CD4-positive, alpha-beta memory T cell (primary cell): ENCODE data around the gene CCDC73. TPM values are rescaled to one million over a fixed set of nuclear protein-coding genes. Genes with fewer than 3 reads are reported as not detected.

Experiments
- CTCF ChIA-PET: fragments of 350-600 bp; sonication (Branson Sonifier 250); formaldehyde crosslinking; loops from one replicate; lab custom pipeline; 2021; ENCODE audit warnings: inconsistent platforms; ENCODE audit not compliant: partially characterized antibody; lab: Charles Lee
- POLR2A ChIA-PET: fragments of 350-600 bp; sonication (Branson Sonifier 250); formaldehyde crosslinking; loops from one replicate; lab custom pipeline; 2021; ENCODE audit not compliant: partially characterized antibody; lab: Charles Lee
- DNase-seq, 5 donors: peaks; one replicate each; pipeline versions ENCODE4 v3.0.0 to v3.0.0-alpha.2; 2020 to 2022; ENCODE audit warnings: mixed read lengths in 1 of 5
- H3K27ac ChIP-seq: one replicate; pipeline ENCODE4 v1.7.0; 2013; ENCODE audit warnings: low read depth, low read length
- H3K27me3 ChIP-seq: 2 replicates; pipeline ENCODE4 v1.7.0; 2013; ENCODE audit warnings: mild to moderate bottlenecking, low read length, moderate library complexity; ENCODE audit not compliant: insufficient read depth
- H3K36me3 ChIP-seq: 2 replicates; pipeline ENCODE4 v1.7.0; 2013; ENCODE audit warnings: mild to moderate bottlenecking, low read length, moderate library complexity; ENCODE audit not compliant: insufficient read depth
- H3K4me1 ChIP-seq: 2 replicates; pipeline ENCODE4 v1.7.0; 2013; ENCODE audit warnings: mild to moderate bottlenecking, low read length, moderate library complexity; ENCODE audit not compliant: insufficient read depth
- H3K4me3 ChIP-seq, 2 donors: one replicate each; pipeline ENCODE4 v1.7.0; 2013; ENCODE audit warnings: low read length in 2 of 2, mild to moderate bottlenecking in 1 of 2
- H3K9me3 ChIP-seq, 2 donors: one replicate each; pipeline ENCODE4 v1.7.0; 2013; ENCODE audit warnings: low read length in 2 of 2, control low read depth in 1 of 2; ENCODE audit not compliant: control insufficient read depth in 1 of 2
- H3K27ac Mint-ChIP-seq, 7 donors: one replicate each; pipeline ENCODE4 v1.8.0; 2020 to 2021; ENCODE audit warnings: mixed read lengths in 7 of 7, mild to moderate bottlenecking in 6 of 7, inconsistent platforms in 3 of 7, moderate library complexity in 3 of 7
- H3K27me3 Mint-ChIP-seq, 2 donors: one replicate each; pipeline ENCODE4 v1.8.0; 2020 to 2021; ENCODE audit warnings: mixed read lengths in 2 of 2
- H3K36me3 Mint-ChIP-seq, 2 donors: one replicate each; pipeline ENCODE4 v1.8.0; 2020 to 2021; ENCODE audit warnings: mixed read lengths in 2 of 2, inconsistent platforms in 1 of 2, mild to moderate bottlenecking in 1 of 2
- H3K4me1 Mint-ChIP-seq, 4 donors: one replicate each; pipeline ENCODE4 v1.8.0; 2020 to 2021; ENCODE audit warnings: mixed read lengths in 4 of 4, mild to moderate bottlenecking in 1 of 4
- H3K4me3 Mint-ChIP-seq, 8 donors: one replicate each; pipeline ENCODE4 v1.8.0; 2020 to 2021; ENCODE audit warnings: mixed read lengths in 8 of 8, mild to moderate bottlenecking in 7 of 8, moderate library complexity in 6 of 8, inconsistent platforms in 3 of 8
- H3K9me3 Mint-ChIP-seq, 8 donors: one replicate each; pipeline ENCODE4 v1.8.0; 2020 to 2021; ENCODE audit warnings: mixed read lengths in 8 of 8, mild to moderate bottlenecking in 5 of 8, inconsistent platforms in 3 of 8, moderate library complexity in 1 of 8
- intact Hi-C: fragments of 100-400 bp; cut with micrococcal nuclease; formaldehyde crosslinking; loops from one replicate; pipeline ENCODE4 v1.15.1; 2023
- polyA plus RNA-seq, 2 donors: library from polyadenylated mRNA; unstranded; fragments of 300-500 nt; fragmentation: Illumina TruSeq; gene quantifications; one replicate each; pipeline ENCODE4 v1.2.3, GENCODE V29; 2021
- total RNA-seq, 2 experiments: library from RNA; stranded (reverse); gene quantifications; one replicate each; pipeline ENCODE4 v1.2.3, GENCODE V29; 2021

Gene CCDC73
- total and polyA plus RNA-seq, 4 experiments from 2014 or later = not detected

DNA sequence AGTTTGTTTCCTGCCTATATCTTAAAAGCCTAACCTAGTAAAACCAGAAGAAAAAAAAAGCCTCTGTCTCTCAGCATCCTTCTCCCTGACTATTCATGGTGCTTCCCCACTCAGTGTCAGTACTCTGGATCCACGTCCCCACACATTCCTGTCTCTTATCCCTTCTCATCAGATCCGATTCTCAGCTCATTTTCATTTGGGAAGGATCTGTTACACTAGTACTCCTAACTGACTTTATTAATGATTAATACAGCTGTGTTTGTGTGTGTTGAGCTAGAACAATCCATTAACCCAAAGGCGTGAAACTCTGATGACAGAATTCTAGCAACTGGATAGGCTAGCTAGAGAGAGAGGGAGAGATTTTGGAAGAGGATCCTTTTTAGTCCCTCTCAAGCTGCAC is 36.8 kb upstream of the CCDC73 start:
- Histone ChIP-seq H3K27ac (no peak overlapping the region), H3K4me1 (peaks cover 11% of the 10 kb centered on the region), H3K9me3 (no peaks in the 10 kb centered on the region), H3K4me3 (no peak overlapping the region), H3K36me3 (no peaks in the 10 kb centered on the region), H3K27me3 (no peaks in the 10 kb centered on the region)
- ChIA-PET POLR2A (no interaction called here), CTCF (interaction anchor here (1.2 kb wide), 1 partner anchor 38 kb away, joined by 3 read pairs; no protein-coding TSS in a partner anchor)
- no peak overlapping the region for H3K27ac Mint-ChIP-seq
- H3K27me3 Mint-ChIP-seq = peaks cover 18 to 25% of the 10 kb centered on the region in 2 donors
- intact Hi-C loops = no loop called here
- DNase-seq = no peak
- H3K36me3 Mint-ChIP-seq = no peaks in the 10 kb centered on the region
- no peaks in the 10 kb centered on the region for H3K9me3 Mint-ChIP-seq
- H3K4me3 Mint-ChIP-seq = peak overlapping the region in 4 of 8 donors; percentile 17 to 66 (median 32)
- peaks cover 4 to 18% (median 13%) of the 10 kb centered on the region in 4 donors for H3K4me1 Mint-ChIP-seq

DNA sequence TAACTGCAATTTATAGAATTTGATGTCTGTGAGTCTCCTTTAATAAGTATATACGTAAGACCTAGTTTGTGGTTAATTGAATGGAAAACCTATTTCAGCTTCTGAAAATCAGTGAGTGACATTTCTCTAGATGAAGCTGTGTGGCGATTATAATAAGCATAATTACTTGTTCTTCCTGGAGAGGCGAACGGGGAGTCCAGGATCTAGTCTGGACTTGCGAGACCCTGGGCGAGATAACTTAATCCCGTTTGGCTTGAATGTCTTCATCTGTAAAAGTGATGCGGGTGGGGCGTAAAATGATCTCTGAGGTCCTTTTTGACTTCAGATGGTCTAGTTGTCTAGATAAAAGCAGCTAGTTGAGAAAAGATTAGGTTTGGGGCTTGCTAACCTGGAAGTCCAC is 36.3 kb upstream of the CCDC73 start:
- ChIA-PET POLR2A (no interaction called here), CTCF (interaction anchor here (1.2 kb wide), 1 partner anchor 38 kb away, joined by 3 read pairs; no protein-coding TSS in a partner anchor)
- Mint-ChIP-seq H3K36me3 (no peaks in the 10 kb centered on the region), H3K27ac (no peak overlapping the region), H3K27me3 (peaks cover 18 to 25% of the 10 kb centered on the region in 2 donors), H3K4me3 (peak overlapping the region in 7 of 8 donors; percentile 36 to 74 (median 58)), H3K9me3 (no peaks in the 10 kb centered on the region), H3K4me1 (peaks cover 4 to 18% (median 13%) of the 10 kb centered on the region in 4 donors)
- no peak overlapping the region for H3K27ac ChIP-seq
- H3K27me3 ChIP-seq = no peaks in the 10 kb centered on the region
- H3K4me3 ChIP-seq = no peak overlapping the region
- H3K4me1 ChIP-seq = peaks cover 11% of the 10 kb centered on the region
- no peak for DNase-seq
- H3K36me3 ChIP-seq = no peaks in the 10 kb centered on the region
- H3K9me3 ChIP-seq = no peaks in the 10 kb centered on the region
- intact Hi-C loops = no loop called here

DNA sequence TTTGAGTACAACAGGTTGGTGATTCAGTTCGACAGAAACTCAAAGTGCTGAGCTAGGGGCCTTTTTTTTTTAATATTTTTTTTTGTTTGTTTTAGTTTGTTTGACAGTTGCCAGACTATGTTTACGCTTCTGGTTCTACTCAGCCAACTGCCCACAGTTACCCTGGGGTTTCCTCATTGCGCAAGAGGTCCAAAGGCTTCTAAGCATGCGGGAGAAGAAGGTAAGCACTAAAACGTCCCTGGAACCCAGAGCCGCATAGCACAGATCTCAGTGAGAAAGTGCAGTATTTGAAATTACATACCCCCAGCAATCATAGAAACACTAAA is 35.9 kb upstream of the CCDC73 start:
- intact Hi-C loops = no loop called here
- ChIA-PET POLR2A (no interaction called here), CTCF (interaction anchor here (1.2 kb wide), 1 partner anchor 37 kb away, joined by 3 read pairs; no protein-coding TSS in a partner anchor)
- H3K9me3 Mint-ChIP-seq = no peaks in the 10 kb centered on the region
- no peak overlapping the region for H3K27ac ChIP-seq
- no peak overlapping the region for H3K27ac Mint-ChIP-seq
- H3K9me3 ChIP-seq = no peaks in the 10 kb centered on the region
- no peak for DNase-seq
- no peaks in the 10 kb centered on the region for H3K36me3 Mint-ChIP-seq
- H3K4me1 Mint-ChIP-seq = peaks cover 4 to 18% (median 13%) of the 10 kb centered on the region in 4 donors
- peak overlapping the region; percentile 6 to 74 (median 61) for H3K4me3 Mint-ChIP-seq
- peaks cover 11% of the 10 kb centered on the region for H3K4me1 ChIP-seq
- no peaks in the 10 kb centered on the region for H3K36me3 ChIP-seq
- peaks cover 17 to 25% of the 10 kb centered on the region in 2 donors for H3K27me3 Mint-ChIP-seq
- H3K27me3 ChIP-seq = no peaks in the 10 kb centered on the region
- H3K4me3 ChIP-seq = no peak overlapping the region

DNA sequence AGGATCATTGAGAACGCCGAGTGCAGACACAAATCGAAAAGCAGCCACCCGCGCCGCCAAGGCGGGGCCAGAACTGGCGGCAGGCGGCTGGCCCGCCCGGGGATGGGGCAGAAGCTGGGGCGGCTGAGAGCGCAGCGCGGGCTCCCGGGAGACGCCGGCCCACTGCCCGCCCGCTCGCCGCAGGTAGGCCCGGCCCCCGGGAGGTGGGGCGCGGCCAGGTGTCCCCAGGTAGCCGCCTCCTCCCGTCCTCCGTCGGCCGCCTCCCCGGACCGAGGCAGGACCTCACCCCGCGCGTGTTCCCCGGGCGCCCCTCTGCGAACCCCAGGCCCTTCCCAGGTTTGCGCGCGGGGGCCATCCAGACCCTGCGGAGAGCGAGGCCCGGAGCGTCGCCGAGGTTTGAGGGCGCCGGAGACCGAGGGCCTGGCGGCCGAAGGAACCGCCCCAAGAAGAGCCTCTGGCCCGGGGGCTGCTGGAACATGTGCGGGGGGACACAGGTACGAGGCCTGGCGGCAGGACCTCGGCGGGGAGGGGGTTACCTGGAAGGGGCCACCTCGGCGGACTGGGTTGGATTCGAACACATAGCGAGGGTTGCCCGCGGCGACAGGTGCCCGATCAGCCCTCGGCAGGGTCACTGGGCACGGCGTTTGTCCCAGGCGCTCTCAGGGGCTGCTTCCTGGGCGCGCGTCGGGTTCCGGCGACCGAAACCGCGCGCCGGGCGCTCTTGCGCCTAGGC is 35.4 kb upstream of the CCDC73 start, which contains the start of gene PRRG4:
PRRG4 (plus strand) TSS at position 248 of the 733 bp plus-strand sequence. CDS start 603 bp downstream, outside the sequence.
- POLR2A ChIA-PET = no interaction called here
- no peak within 1 kb of the TSS for H3K27ac ChIP-seq

DNA sequence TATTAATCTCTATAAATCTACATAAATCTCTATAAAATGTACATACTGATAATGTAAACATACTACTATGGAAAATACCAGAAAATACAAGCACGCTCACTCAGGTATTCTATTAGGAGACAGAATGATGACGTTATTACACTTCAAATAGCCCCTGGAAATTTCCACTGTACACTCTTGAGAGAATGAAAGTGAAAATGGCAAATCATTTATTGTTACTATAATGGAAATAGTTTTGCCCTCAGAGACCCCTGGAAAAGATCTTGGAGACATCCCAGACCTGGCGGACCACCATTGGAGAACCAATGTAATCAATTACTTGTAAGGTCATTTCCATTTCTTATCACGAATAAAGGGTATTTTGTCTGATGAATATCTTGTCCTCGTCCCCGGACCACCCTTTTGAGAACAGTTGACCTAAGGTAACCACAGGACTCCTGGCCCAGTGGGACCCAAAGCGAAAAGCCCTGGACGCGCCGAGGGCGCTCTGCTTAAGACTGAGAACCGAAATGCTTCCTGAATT is 34.8 kb upstream of the CCDC73 start:
- Mint-ChIP-seq H3K4me1 (peaks cover 4 to 18% (median 13%) of the 10 kb centered on the region in 4 donors), H3K4me3 (peak overlapping the region; percentile 53 to 87 (median 84)), H3K27me3 (peaks cover 15 to 23% of the 10 kb centered on the region in 2 donors), H3K9me3 (no peaks in the 10 kb centered on the region), H3K36me3 (no peaks in the 10 kb centered on the region), H3K27ac (no peak overlapping the region)
- DNase-seq = no peak
- POLR2A ChIA-PET = no interaction called here
- no peaks in the 10 kb centered on the region for H3K9me3 ChIP-seq
- intact Hi-C loops = no loop called here
- H3K36me3 ChIP-seq = no peaks in the 10 kb centered on the region
- peak overlapping the region in 1 of 2 donors; percentile 15 for H3K4me3 ChIP-seq
- H3K4me1 ChIP-seq = peaks cover 11% of the 10 kb centered on the region
- H3K27me3 ChIP-seq = no peaks in the 10 kb centered on the region
- CTCF ChIA-PET = no interaction called here
- no peak overlapping the region for H3K27ac ChIP-seq

More for the DNA sequence above, 35.4 kb upstream of the CCDC73 start, which contains the start of gene PRRG4:
- H3K9me3 ChIP-seq = no peaks in the 10 kb centered on the region
- H3K27me3 ChIP-seq = no peaks in the 10 kb centered on the region
- H3K27ac Mint-ChIP-seq = no peak within 1 kb of the TSS
- H3K27me3 Mint-ChIP-seq = peaks cover 15 to 23% of the 10 kb centered on the region in 2 donors
- no peaks in the 10 kb centered on the region for H3K9me3 Mint-ChIP-seq
- H3K4me3 ChIP-seq = peak within 1 kb of the TSS in 1 of 2 donors; percentile 15
- no peaks in the 10 kb centered on the region for H3K36me3 Mint-ChIP-seq
- peak in 3 of 5 donors; percentile 2 to 4 (median 2) for DNase-seq
- no peaks in the 10 kb centered on the region for H3K36me3 ChIP-seq
- peaks cover 11% of the 10 kb centered on the region for H3K4me1 ChIP-seq
- H3K4me3 Mint-ChIP-seq = peak within 1 kb of the TSS; percentile 64 to 87 (median 84)
- H3K4me1 Mint-ChIP-seq = peaks cover 4 to 18% (median 13%) of the 10 kb centered on the region in 4 donors
- CTCF ChIA-PET = no interaction called here
- intact Hi-C loops = no loop called here

DNA sequence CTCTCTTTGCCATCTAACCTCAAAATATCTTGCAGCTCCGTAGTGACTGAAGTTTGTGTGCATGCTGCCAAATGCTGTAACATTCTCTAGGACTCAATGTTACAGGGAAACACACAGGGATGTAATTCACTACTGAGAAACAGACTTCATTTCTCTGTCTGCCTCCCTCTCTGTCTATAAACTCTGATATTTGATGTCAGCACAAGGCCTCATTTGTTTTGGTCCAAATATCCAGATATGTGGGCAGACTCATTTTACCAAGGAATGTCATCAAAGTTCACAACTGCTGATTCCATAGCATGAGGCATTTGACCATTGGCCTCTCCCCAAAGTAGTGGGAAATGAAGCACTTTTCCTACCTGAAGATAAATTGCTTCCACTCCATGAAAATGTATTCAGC is 32.8 kb upstream of the CCDC73 start:
- Mint-ChIP-seq H3K27me3 (peaks cover 16 to 20% of the 10 kb centered on the region in 2 donors), H3K27ac (no peak overlapping the region), H3K36me3 (no peaks in the 10 kb centered on the region), H3K9me3 (peaks cover 0 to 5% (median 0%) of the 10 kb centered on the region in 8 donors), H3K4me1 (peaks cover 4 to 18% (median 13%) of the 10 kb centered on the region in 4 donors), H3K4me3 (no peak overlapping the region)
- Histone ChIP-seq H3K4me3 (no peak overlapping the region), H3K27ac (no peak overlapping the region), H3K27me3 (no peaks in the 10 kb centered on the region), H3K4me1 (peaks cover 11% of the 10 kb centered on the region), H3K36me3 (no peaks in the 10 kb centered on the region), H3K9me3 (no peaks in the 10 kb centered on the region)
- ChIA-PET POLR2A (no interaction called here), CTCF (no interaction called here)
- intact Hi-C loops = no loop called here
- DNase-seq = no peak

DNA sequence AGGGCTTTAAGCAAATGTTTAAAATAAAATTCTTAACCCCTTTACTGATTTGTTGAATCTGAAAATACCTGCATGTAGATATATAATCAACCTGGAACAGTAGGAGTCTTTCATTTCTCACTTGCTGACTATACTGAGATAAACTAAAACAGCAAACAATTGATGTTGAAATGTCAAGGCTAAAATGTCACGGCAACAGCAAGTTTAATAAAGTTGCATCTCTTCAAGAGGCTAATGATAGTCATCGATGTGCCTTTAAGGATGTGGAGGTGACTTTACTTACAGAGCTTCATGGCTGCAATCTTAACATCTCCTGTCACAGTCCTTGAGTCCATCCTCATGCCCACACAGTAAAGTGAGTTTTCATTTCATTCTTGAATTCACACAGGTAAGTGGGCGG is 31.7 kb upstream of the CCDC73 start:
- ChIA-PET CTCF (no interaction called here), POLR2A (no interaction called here)
- Mint-ChIP-seq H3K27me3 (peaks cover 12 to 18% of the 10 kb centered on the region in 2 donors), H3K9me3 (peaks cover 0 to 5% (median 0%) of the 10 kb centered on the region in 8 donors), H3K4me1 (peaks cover 4 to 15% (median 13%) of the 10 kb centered on the region in 4 donors), H3K36me3 (no peaks in the 10 kb centered on the region), H3K27ac (no peak overlapping the region), H3K4me3 (no peak overlapping the region)
- Histone ChIP-seq H3K4me1 (peaks cover 11% of the 10 kb centered on the region), H3K4me3 (no peak overlapping the region), H3K27me3 (no peaks in the 10 kb centered on the region), H3K9me3 (no peaks in the 10 kb centered on the region), H3K36me3 (no peaks in the 10 kb centered on the region), H3K27ac (no peak overlapping the region)
- intact Hi-C loops = no loop called here
- DNase-seq = no peak
